GM23338 (cell line): ENCODE results near the gene GRIK4.

Source experiments
- CTCF ChIP-seq, 2 experiments: fragments of 200-600 bp in 1 of 2; sonication (generic) in 1 of 2; conservative IDR thresholded peaks; 2 replicates each; pipeline versions ENCODE4 v1.5.1 to v1.6.1; 2016 to 2017; ENCODE audit warnings: antibody characterized with exemption in 2 of 2, low read depth in 2 of 2, mild to moderate bottlenecking in 2 of 2, moderate library complexity in 1 of 2
- EZH2 ChIP-seq: fragments of 200-600 bp; sonication (generic); IDR thresholded peaks from one replicate; pipeline ENCODE4 v1.8.0; 2017; ENCODE audit warnings: antibody characterized with exemption, mild to moderate bottlenecking, low read depth; ENCODE audit not compliant: unreplicated experiment
- REST ChIP-seq: IDR thresholded peaks from one replicate; pipeline ENCODE4 v1.6.1; 2018; ENCODE audit warnings: antibody characterized with exemption; ENCODE audit not compliant: unreplicated experiment

GRCh38 chr11:120551191-120551590 lies 39.6 kb downstream of the GRIK4 start:
- TF ChIP-seq REST (no peak), CTCF (conservative IDR thresholded peaks at IDR 0.05; ENCODE audit: low read depth in 2 of 2) (no peak), EZH2 (no peak)
